Subcutaneous abdominal adipose tissue (tissue), 5 donors: ENCODE data around the gene CIAO3.

Source experiments
- H3K27ac ChIP-seq: one replicate; pipeline ENCODE4 v1.7.0; 2013; ENCODE audit warnings: low read depth, mild to moderate bottlenecking, inconsistent platforms, low read length, moderate library complexity
- H3K27me3 ChIP-seq, 5 donors: one replicate each; pipeline ENCODE4 v1.7.0; 2013; ENCODE audit warnings: low read length in 5 of 5, inconsistent platforms in 1 of 5; ENCODE audit not compliant: control insufficient read depth in 5 of 5, insufficient read depth in 4 of 5
- H3K36me3 ChIP-seq, 5 donors: one replicate each; pipeline ENCODE4 v1.7.0; 2013; ENCODE audit warnings: low read length in 5 of 5; ENCODE audit not compliant: control insufficient read depth in 5 of 5, insufficient read depth in 5 of 5
- H3K4me1 ChIP-seq, 5 donors: one replicate each; pipeline ENCODE4 v1.7.0; 2013; ENCODE audit warnings: low read length in 5 of 5, mild to moderate bottlenecking in 3 of 5, moderate library complexity in 1 of 5; ENCODE audit not compliant: control insufficient read depth in 5 of 5, insufficient read depth in 5 of 5
- H3K4me3 ChIP-seq, 5 donors: one replicate each; pipeline ENCODE4 v1.7.0; 2013; ENCODE audit warnings: low read length in 5 of 5, low read depth in 1 of 5
- H3K9ac ChIP-seq, 5 donors: one replicate each; pipeline ENCODE4 v1.7.0; 2013; ENCODE audit warnings: low read length in 5 of 5, mild to moderate bottlenecking in 4 of 5, moderate library complexity in 3 of 5
- H3K9me3 ChIP-seq, 5 donors: one replicate each; pipeline ENCODE4 v1.7.0; 2013; ENCODE audit warnings: low read length in 5 of 5; ENCODE audit not compliant: control insufficient read depth in 5 of 5
- donor health status: healthy.
- donor health status: healthy.
- donor health status: healthy.
- donor health status: healthy.
- donor health status: healthy.

The CIAO3 gene

GRCh38 chr16:766820-767640 is 26.2 kb upstream of the CIAO3 start:
- Histone ChIP-seq H3K27ac (no peak overlapping the region), H3K4me3 (no peak overlapping the region), H3K4me1 (no peaks in the 10 kb centered on the region), H3K36me3 (no peaks in the 10 kb centered on the region), H3K9me3 (no peaks in the 10 kb centered on the region), H3K27me3 (peaks cover 15 to 34% (median 32%) of the 10 kb centered on the region in 5 donors), H3K9ac (no peak overlapping the region)

DNA sequence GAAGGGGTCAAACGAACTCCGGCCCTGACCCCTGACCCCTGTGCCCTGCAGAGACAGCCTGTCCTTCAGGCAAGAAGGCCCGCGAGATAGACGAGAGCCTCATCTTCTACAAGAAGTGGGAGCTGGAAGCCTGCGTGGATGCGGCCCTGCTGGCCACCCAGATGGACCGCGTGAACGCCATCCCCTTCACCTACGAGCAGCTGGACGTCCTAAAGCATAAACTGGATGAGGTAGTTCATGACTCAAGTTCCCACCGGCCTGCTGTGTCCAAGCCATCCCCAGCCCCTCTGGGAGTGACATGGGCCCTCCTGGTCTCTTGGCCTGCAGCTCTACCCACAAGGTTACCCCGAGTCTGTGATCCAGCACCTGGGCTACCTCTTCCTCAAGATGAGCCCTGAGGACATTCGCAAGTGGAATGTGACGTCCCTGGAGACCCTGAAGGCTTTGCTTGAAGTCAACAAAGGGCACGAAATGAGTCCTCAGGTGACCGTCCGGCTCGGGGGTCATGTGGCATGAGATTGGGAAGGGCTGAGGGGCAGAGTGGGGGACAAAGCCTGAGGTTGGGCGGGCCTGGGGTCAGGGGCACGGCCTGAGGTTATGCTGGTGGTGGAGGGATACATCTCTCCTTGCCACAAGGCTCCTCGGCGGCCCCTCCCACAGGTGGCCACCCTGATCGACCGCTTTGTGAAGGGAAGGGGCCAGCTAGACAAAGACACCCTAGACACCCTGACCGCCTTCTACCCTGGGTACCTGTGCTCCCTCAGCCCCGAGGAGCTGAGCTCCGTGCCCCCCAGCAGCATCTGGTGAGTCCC is 25.4 kb upstream of the CIAO3 start:
- Histone ChIP-seq H3K27ac (no peak overlapping the region), H3K4me1 (no peaks in the 10 kb centered on the region), H3K9ac (no peak overlapping the region), H3K9me3 (no peaks in the 10 kb centered on the region), H3K27me3 (peaks cover 15 to 35% (median 34%) of the 10 kb centered on the region in 5 donors), H3K4me3 (no peak overlapping the region), H3K36me3 (no peaks in the 10 kb centered on the region)

DNA sequence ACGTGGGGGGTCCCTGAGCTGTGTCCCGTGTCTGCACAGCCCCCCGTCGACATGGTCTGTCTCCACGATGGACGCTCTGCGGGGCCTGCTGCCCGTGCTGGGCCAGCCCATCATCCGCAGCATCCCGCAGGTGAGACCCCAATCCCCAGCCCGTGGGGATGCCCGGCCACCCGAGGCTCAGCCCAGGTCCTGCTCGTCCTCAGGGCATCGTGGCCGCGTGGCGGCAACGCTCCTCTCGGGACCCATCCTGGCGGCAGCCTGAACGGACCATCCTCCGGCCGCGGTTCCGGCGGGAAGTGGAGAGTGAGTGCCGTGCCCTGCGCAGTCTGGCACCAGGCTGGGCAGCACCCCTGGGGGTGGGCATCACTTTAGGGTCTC is 24.7 kb upstream of the CIAO3 start:
- Histone ChIP-seq H3K4me1 (no peaks in the 10 kb centered on the region), H3K27me3 (peaks cover 15 to 36% (median 34%) of the 10 kb centered on the region in 5 donors), H3K36me3 (no peaks in the 10 kb centered on the region), H3K4me3 (no peak overlapping the region), H3K27ac (no peak overlapping the region), H3K9ac (no peak overlapping the region), H3K9me3 (no peaks in the 10 kb centered on the region)

GRCh38 chr16:764848-765487 is 24.2 kb upstream of the CIAO3 start:
- no peak overlapping the region for H3K9ac ChIP-seq
- no peaks in the 10 kb centered on the region for H3K36me3 ChIP-seq
- H3K4me1 ChIP-seq, result no peaks in the 10 kb centered on the region
- no peaks in the 10 kb centered on the region for H3K9me3 ChIP-seq
- H3K27ac ChIP-seq, result no peak overlapping the region
- peaks cover 17 to 36% (median 33%) of the 10 kb centered on the region in 5 donors for H3K27me3 ChIP-seq
- no peak overlapping the region for H3K4me3 ChIP-seq

- H3K27me3 ChIP-seq, result peaks cover 14 to 30% (median 26%) of the 10 kb centered on the region in 5 donors
- H3K9ac ChIP-seq, result no peak overlapping the region
- H3K4me3 ChIP-seq, result no peak overlapping the region
- no peaks in the 10 kb centered on the region for H3K9me3 ChIP-seq
- H3K27ac ChIP-seq, result no peak overlapping the region
- no peaks in the 10 kb centered on the region for H3K36me3 ChIP-seq
- no peaks in the 10 kb centered on the region for H3K4me1 ChIP-seq
These were observed 23.5 kb upstream of the CIAO3 start for GRCh38 chr16:764184-764750.

DNA sequence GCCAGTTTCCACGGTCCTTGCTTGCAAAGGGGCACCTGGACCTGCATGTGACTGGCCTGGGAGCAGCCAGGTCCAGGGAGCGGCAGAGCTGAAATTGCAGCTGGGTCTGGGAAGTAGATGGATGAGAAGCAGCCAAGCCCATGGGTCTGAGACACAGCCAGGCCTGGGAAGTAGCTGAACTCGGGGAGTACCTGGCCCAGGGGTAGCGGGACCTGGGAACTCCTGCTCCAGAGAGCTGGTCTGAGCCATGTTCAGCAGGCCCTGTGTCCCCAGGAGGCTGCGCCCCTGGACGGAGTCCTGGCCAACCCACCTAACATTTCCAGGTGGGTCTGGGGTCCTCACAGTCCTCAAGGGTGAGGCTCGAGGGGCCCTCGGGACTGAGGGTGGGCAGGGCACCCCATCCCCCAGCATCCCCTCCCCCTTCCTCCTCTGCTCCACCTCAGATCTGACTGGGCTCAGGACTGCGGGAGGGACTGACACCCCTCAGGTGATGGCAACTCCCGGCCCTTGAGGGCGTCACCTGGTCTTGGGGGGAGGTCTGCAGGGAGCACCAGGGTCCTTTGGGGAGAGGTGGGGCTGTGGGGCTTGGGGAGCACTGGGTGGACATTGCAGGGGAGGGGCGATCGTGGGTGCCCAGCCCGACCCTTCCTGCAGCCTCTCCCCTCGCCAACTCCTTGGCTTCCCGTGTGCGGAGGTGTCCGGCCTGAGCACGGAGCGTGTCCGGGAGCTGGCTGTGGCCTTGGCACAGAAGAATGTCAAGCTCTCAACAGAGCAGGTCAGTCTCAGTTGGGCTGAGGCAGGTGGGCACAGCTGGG is 22.8 kb upstream of the CIAO3 start:
- Histone ChIP-seq H3K9me3 (no peaks in the 10 kb centered on the region), H3K27me3 (peaks cover 10 to 29% (median 25%) of the 10 kb centered on the region in 5 donors), H3K36me3 (no peaks in the 10 kb centered on the region)

DNA sequence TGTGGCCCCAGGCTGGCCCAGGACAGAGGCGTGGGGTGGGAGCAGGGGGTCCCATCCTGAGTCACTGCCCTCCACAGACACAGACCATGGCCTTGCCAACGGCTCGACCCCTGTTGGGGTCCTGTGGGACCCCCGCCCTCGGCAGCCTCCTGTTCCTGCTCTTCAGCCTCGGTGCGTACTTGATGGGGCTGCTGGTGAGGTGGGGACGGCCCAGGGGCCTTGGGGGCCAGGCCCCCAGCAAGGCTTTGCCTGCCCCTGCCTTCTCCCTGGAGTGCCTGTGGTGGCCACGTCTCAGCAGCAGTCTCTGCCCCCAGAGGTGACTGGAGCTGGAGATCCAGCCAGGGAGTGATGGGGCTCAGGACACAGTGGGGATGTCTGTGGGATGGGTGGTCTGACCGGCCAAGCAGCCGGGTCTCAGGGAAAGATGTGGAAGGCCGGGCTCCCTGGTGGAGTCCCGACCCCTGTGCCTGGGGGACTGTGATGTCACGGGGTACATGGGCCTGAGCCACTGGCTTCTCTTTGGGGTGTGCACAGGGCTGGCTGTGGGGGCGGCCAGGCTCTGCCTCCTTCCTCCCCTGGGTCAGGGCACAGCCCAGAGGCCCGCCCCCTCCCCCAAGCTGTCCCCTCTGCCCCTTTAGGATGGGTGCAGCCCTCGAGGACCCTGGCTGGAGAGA is 21.9 kb upstream of the CIAO3 start:
- H3K9ac ChIP-seq, result no peak overlapping the region
- peaks cover 9 to 29% (median 25%) of the 10 kb centered on the region in 5 donors for H3K27me3 ChIP-seq
- no peak overlapping the region for H3K4me3 ChIP-seq

More for the DNA sequence above, 22.8 kb upstream of the CIAO3 start:
- Histone ChIP-seq H3K27ac (no peak overlapping the region), H3K9ac (no peak overlapping the region), H3K4me1 (no peaks in the 10 kb centered on the region), H3K4me3 (no peak overlapping the region)

GRCh38 chr16:761625-762513 is 21.1 kb upstream of the CIAO3 start:
- Histone ChIP-seq H3K27me3 (peaks cover 9 to 29% (median 25%) of the 10 kb centered on the region in 5 donors), H3K4me3 (no peak overlapping the region), H3K27ac (no peak overlapping the region), H3K9ac (no peak overlapping the region), H3K4me1 (no peaks in the 10 kb centered on the region), H3K9me3 (no peaks in the 10 kb centered on the region), H3K36me3 (no peaks in the 10 kb centered on the region)

More for the DNA sequence above, 21.9 kb upstream of the CIAO3 start:
- no peak overlapping the region for H3K27ac ChIP-seq
- H3K36me3 ChIP-seq, result no peaks in the 10 kb centered on the region
- no peaks in the 10 kb centered on the region for H3K4me1 ChIP-seq
- no peaks in the 10 kb centered on the region for H3K9me3 ChIP-seq
